DND-41 (cell line): ENCODE results near the gene IFFO2.

Experiments
- ATAC-seq: fragments of 200-7000 bp; cut with Tn5 transposase; 3 replicates; pipeline ENCODE4 v1.9.1; 2021; ENCODE audit warnings: low read depth; ENCODE audit not compliant: insufficient read depth
- DNase-seq: peaks from one replicate; pipeline ENCODE4 v3.0.0-alpha.2; 2020
- H2AFZ ChIP-seq: 2 replicates; pipeline ENCODE4 v1.6.0; 2012; ENCODE audit warnings: low read depth, low read length
- H3K27ac ChIP-seq: 2 replicates; pipeline ENCODE4 v1.5.1; 2012; ENCODE audit warnings: low read length, inconsistent platforms
- H3K27me3 ChIP-seq: fragments of 200-600 bp; sonication (generic); 2 replicates; pipeline ENCODE4 v1.6.0; 2012; ENCODE audit warnings: low read length, mild to moderate bottlenecking, inconsistent platforms; ENCODE audit not compliant: insufficient read depth, poor library complexity
- H3K36me3 ChIP-seq: 2 replicates; pipeline ENCODE4 v1.5.1; 2012; ENCODE audit warnings: low read length, inconsistent platforms; ENCODE audit not compliant: insufficient read depth
- H3K4me1 ChIP-seq: 2 replicates; pipeline ENCODE4 v1.5.1; 2012; ENCODE audit warnings: mild to moderate bottlenecking, low read length; ENCODE audit not compliant: insufficient read depth
- H3K4me2 ChIP-seq: 2 replicates; pipeline ENCODE4 v1.6.0; 2012; ENCODE audit warnings: mild to moderate bottlenecking, moderate library complexity, low read length, inconsistent platforms; ENCODE audit not compliant: insufficient read depth
- H3K4me3 ChIP-seq, 2 experiments: fragments of 200-600 bp in 1 of 2; shearing (Covaris generic) in 1 of 2; 2 replicates each; pipeline ENCODE4 v1.5.1; 2012 to 2016; ENCODE audit warnings: inconsistent platforms in 2 of 2, low read length in 2 of 2, mild to moderate bottlenecking in 2 of 2, low read depth in 1 of 2, moderate library complexity in 1 of 2
- H3K79me2 ChIP-seq: 2 replicates; pipeline ENCODE4 v1.6.0; 2012; ENCODE audit warnings: low read length, inconsistent platforms; ENCODE audit not compliant: insufficient read depth
- H3K9ac ChIP-seq: 2 replicates; pipeline ENCODE4 v1.6.0; 2012; ENCODE audit warnings: low read depth, mild to moderate bottlenecking, inconsistent platforms, low read length, moderate library complexity
- H3K9me3 ChIP-seq: 2 replicates; pipeline ENCODE4 v1.5.1; 2012; ENCODE audit warnings: low read length, moderate library complexity, mild to moderate bottlenecking, inconsistent platforms; ENCODE audit not compliant: insufficient read depth, severe bottlenecking
- H4K20me1 ChIP-seq: 2 replicates; pipeline ENCODE4 v1.6.0; 2012; ENCODE audit warnings: low read length; ENCODE audit not compliant: insufficient read depth
- CTCF ChIP-seq: IDR thresholded peaks from 2 replicates; pipeline ENCODE4 v1.5.1; 2012; ENCODE audit warnings: borderline replicate concordance, low read length, moderate library complexity, mild to moderate bottlenecking; ENCODE audit not compliant: poor library complexity, severe bottlenecking; ENCODE audit errors: extremely low read depth
- EZH2 ChIP-seq: IDR thresholded peaks from 3 replicates; pipeline ENCODE4 v1.6.1; 2012; ENCODE audit warnings: borderline replicate concordance, low read depth, mild to moderate bottlenecking, moderate library complexity, low read length, inconsistent platforms; ENCODE audit not compliant: severe bottlenecking

IFFO2 gene

GRCh38 chr1:18996548-18997177, 40.2 kb upstream of the IFFO2 start:
- no peak for ATAC-seq
- Histone ChIP-seq H3K4me1 (no peaks in the 10 kb centered on the region), H2AFZ (no peak overlapping the region), H3K27ac (no peak overlapping the region), H4K20me1 (no peaks in the 10 kb centered on the region), H3K4me2 (no peak overlapping the region), H3K9me3 (no peaks in the 10 kb centered on the region), H3K36me3 (no peaks in the 10 kb centered on the region), H3K9ac (no peak overlapping the region), H3K79me2 (no peaks in the 10 kb centered on the region), H3K4me3 (no peak overlapping the region), H3K27me3 (peaks cover 4% of the 10 kb centered on the region)
- TF ChIP-seq EZH2 (no peak), CTCF (no peak)
- DNase-seq = no peak

- TF ChIP-seq EZH2 = no peak
- no peak for TF ChIP-seq CTCF
These were observed 37.9 kb upstream of the IFFO2 start for GRCh38 chr1:18994381-18994780.

GRCh38 chr1:18992646-18993045, 36.2 kb upstream of the IFFO2 start:
- H2AFZ ChIP-seq = no peak overlapping the region
- H3K9me3 ChIP-seq = no peaks in the 10 kb centered on the region
- no peak overlapping the region for H3K9ac ChIP-seq
- no peaks in the 10 kb centered on the region for H3K4me1 ChIP-seq
- no peaks in the 10 kb centered on the region for H3K79me2 ChIP-seq
- peaks cover 4% of the 10 kb centered on the region for H3K27me3 ChIP-seq
- no peak for TF ChIP-seq EZH2
- TF ChIP-seq CTCF = no peak
- no peak for DNase-seq
- H3K27ac ChIP-seq = no peak overlapping the region
- no peaks in the 10 kb centered on the region for H4K20me1 ChIP-seq
- H3K36me3 ChIP-seq = no peaks in the 10 kb centered on the region
- no peak for ATAC-seq
- H3K4me3 ChIP-seq = no peak overlapping the region
- no peak overlapping the region for H3K4me2 ChIP-seq

More at GRCh38 chr1:18994381-18994780, 37.9 kb upstream of the IFFO2 start:
- Histone ChIP-seq H3K9ac (no peak overlapping the region), H3K79me2 (no peaks in the 10 kb centered on the region), H3K9me3 (no peaks in the 10 kb centered on the region), H3K27me3 (peaks cover 4% of the 10 kb centered on the region), H3K4me2 (no peak overlapping the region), H4K20me1 (no peaks in the 10 kb centered on the region), H3K4me3 (no peak overlapping the region), H3K36me3 (no peaks in the 10 kb centered on the region), H3K27ac (no peak overlapping the region), H2AFZ (no peak overlapping the region), H3K4me1 (no peaks in the 10 kb centered on the region)
- ATAC-seq (no peak), DNase-seq (no peak)
